ENCODE data around the gene SLC9A2.

Gene SLC9A2

DNA sequence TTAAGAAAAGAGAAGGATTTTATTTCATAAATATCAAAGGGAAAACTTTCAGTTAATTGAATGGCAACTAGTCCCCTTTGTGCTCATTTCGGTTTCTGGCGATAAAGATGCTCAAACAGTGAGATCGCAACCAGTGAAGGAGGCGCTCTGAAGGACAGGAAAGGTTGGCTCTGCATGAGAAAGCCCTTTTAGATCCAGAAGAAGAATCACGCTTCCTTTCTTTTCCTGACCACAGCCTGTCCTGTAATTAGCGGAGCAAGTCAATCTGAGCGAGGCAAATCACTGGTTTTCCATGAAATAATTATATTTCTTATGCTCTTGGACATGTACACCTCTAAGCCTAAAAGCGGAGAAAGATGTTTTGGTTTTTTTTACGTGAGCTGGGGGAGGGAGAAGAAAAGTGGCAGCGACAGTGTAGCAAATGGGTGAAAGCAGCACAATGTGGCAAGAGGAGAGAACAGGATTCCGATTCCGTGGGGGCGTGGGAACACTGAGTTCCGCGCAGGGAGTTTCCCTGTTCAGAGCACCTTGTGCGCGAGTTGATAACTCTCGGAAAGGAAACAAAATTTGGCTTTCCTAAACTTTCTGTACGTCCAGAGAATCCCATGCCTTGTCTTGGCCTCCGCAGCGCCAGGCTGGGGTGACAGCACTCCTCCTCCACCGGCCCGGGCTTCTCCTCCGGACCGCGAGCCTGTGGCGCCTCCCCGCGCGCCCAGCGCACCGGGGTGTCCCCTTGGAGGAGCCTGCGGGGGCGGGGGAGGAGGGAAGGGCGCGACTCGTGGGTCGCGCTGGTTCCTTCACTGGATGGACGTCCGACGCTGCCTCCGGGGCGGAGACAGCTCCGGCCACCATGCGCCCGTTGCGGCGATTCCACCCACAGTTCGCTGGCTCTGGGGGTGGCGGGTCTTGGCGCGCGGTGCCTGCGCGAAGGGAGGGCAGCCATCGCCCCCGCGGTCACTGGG, 620 bp upstream of the SLC9A2 start:
- no peak for DNase-seq

GRCh38 chr2:102620332-102620731, 979 bp downstream of the SLC9A2 start:
- DNase-seq = no peak

DNA sequence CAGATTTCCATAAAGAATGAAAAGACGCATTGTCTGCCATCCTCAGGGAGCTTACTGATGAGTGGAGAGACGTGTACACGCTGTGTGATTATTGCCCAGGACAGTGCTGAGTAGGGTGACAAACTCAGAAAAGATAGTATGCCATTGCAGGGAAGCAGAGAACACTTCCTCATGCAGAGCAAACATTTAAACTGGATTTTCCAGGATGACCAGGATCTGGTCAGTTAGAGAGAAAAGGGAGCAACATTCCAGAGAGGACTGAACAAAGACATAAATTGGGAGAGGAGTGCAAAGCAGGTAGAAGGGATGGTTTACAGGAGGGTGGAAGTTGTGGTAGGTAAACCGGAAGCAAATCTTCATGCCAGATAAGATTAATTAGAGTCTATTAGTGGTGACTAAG, 2.3 kb downstream of the SLC9A2 start:
- no peak for DNase-seq

DNA sequence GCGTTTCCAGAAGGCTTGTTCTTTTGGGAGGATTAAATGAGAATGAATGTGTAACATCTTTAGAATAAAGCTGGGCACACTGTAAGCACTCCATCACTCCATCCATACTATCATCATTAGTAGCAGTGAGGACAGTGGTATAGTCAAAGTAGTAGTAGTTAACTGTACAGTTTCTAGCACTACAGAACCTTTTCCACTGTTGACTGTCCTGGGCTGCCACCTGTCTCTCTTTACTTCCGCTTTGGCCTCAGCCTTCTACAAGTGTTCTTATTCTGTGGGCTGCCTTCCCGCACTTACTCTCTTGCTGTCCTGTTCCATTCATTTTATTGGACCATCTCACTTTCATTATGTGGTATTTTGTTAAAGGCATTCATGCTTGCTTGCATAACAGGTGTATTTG, 3.3 kb downstream of the SLC9A2 start:
- DNase-seq = no peak

- DNase-seq = no peak
Measured at GRCh38 chr2:102630458-102630857, 11.1 kb downstream of the SLC9A2 start.

DNA sequence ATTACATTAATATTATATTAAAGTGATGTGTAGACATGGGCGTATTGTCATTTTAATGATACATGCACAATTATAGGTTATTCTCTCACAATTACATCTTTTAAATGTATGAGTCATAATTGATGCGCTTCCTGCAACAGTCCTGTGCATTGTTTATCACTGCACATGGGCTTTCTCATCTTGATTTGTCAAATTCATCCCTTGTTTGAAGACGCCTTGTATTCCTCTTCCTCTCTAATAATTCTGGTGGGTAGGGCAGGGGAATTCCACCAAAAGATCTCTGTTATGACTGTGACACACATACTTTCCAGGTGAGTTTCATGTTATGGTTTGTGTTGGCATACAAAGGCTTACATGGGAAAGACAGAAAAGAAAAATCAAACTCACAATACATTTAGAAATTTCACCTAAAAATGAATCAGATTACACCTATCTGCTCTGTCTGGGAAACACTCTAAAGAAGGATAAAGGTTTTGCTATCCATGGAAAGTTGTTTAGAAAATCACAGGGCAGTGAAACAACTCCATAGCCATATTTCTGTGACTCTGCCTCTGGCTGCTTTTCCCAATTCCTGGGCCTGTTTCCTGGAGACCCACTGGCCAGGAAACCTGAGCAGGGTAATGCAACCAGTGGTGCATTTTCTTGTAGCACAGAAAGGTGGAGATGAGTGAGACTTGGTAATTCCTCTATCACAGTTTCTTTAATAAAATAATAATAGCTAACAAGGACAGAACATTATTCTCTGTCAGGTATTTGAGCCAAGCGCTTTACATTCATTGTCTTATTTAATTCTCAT, 13.2 kb downstream of the SLC9A2 start:
- DNase-seq = no peak

- no peak for DNase-seq
Measured at GRCh38 chr2:102634831-102635241, 15.5 kb downstream of the SLC9A2 start.

- no peak for DNase-seq
Measured at GRCh38 chr2:102635317-102635716, 16.0 kb downstream of the SLC9A2 start.

- no peak for DNase-seq
Measured at GRCh38 chr2:102636283-102636907, 17.0 kb downstream of the SLC9A2 start.

GRCh38 chr2:102637358-102637757, 18.0 kb downstream of the SLC9A2 start:
- DNase-seq = no peak

DNA sequence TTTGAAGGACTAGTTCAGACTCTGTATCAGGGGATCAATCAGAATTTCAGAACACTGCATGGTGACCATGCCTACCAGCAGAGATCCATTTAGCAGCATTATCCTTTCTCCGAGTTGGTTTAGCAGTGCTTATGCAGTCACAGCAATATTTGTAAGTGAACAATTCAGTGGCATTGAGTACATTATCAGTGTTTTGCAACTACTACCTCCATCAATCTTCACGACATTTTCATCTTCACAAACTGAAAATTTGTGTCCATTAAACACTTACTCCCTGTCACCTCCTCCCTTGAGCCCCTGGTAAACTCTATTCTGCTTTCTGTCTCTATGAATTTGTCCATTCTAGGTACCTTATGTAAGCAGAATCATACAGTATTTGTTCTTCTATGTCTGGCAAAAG, 20.1 kb downstream of the SLC9A2 start:
- no peak for DNase-seq

DNA sequence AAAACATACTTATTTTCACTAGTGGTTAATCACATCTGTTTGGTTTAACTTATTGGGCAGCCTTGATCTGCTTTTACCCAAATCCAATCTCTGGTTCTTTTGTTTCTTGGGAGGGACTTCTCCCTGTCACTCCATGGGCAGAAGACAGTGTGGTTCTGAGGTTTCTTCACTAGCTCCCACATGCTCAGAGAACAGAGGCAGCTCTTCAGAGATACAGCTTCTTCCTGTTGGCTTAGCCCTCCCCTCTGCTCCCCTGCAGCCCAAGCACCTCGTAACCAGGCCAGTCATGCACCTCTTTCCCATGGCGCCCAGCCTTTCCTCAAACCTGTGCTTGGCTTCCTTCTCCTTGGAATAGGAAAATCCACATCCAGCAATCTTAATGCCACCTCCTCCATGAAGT, 32.8 kb downstream of the SLC9A2 start:
- DNase-seq = no peak

- no peak for DNase-seq
Measured at GRCh38 chr2:102657770-102658169, 38.4 kb downstream of the SLC9A2 start.

- DNase-seq = no peak
Measured at GRCh38 chr2:102660070-102660469, 40.7 kb downstream of the SLC9A2 start.

DNA sequence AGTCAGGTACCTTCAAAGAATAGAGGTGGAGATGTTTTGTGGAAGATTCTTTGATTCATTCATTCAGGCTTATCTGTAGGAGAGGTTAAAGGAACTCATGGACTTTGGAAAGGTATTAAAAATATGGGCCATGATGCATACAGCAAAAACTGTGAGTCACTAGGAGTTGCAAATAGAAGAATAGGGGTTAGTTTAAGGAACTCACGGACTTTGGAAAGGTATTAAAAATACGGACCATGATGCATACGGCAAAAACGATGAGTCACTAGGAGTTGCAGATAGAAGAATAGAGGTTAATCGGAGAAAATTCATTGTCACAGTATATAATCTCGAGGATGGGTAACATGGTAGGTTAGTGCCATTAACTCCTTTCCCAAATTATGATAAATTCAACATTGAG, 41.2 kb downstream of the SLC9A2 start:
- DNase-seq = no peak

DNA sequence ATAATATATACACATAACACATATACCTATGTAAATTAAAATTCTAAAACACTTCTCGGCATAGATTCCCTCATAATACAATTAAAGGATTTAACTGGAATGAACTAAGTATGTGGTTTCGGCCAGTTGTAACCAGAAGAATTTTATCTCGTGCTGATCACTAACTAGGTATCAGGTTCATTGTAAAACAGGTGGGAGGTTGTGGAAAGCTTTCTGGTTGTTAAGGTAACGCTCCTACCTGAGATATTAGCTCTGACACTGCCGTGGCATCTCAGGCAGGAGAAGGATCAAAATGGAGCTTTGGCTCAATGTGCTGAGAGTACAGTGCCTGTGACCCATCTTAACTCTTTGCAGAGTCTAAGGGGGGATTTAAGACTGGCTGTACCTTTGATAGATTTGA, 42.5 kb downstream of the SLC9A2 start:
- no peak for DNase-seq

- no peak for DNase-seq
Measured at GRCh38 chr2:102662833-102663232, 43.5 kb downstream of the SLC9A2 start.

- no peak for DNase-seq
Measured at GRCh38 chr2:102663381-102663780, 44.0 kb downstream of the SLC9A2 start.

DNA sequence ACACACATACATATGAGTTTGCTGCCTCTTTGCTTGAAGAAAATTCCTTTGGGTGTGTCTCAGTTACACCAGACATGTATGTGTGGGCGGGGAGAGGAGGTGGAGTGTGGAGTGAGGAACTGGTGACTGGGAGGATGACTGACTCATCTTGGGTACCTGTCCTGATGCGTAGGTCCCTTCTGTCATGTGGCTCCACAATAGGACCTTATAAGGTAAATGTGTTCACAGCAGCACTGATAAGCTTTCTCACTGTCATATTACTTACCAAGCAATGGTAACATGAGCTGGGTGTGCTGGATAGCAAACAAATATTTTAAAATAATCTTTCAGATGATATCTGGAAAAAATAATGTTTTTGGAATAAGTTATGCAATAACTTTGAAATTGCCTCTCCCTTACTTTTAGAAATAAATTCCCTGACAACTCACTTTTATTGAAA, 45.1 kb downstream of the SLC9A2 start:
- DNase-seq = no peak

DNA sequence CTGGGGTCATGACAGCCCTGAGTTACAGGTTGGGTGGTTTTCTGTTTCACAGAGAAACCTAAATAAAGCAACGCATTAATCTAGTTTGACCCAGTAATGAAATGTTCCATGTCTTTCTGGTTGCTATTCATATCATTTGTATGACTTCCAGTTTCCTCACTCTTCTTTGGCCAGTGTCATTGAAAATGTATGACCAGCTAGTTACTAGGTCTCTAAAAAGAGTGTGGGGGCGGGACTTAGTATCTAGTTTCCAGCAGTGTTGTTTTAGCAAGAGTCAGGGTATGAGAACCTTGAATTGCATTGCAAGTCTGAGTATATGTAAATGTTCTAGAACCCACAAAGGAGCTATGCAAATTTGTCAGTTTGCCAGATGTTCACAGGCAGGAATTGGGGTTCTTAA, 47.7 kb downstream of the SLC9A2 start:
- no peak for DNase-seq

DNA sequence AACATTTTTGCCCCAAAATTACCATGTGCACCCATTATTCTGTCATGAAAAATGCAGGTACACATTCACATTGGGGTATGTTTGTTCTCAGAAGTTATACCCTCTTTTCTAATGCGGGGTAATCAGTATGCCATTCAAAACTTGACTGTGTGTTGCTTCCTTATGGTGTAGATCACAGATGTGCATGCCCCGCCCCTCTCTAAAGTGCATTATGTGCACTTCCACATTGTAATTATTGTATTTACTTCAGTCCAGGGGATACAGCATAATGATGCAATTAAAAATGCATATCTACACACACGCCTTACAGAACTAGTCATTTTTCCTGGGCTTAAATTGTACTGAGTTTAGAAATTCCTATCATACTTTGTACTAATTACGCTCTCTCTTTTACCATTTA, 48.8 kb downstream of the SLC9A2 start:
- no peak for DNase-seq

GRCh38 chr2:102669401-102669800, 50.0 kb downstream of the SLC9A2 start:
- no peak for DNase-seq

- DNase-seq = no peak
Measured at GRCh38 chr2:102672107-102672776, 52.9 kb downstream of the SLC9A2 start.
